ENCODE measurements around the gene HTR4.

HTR4 gene, protein sequence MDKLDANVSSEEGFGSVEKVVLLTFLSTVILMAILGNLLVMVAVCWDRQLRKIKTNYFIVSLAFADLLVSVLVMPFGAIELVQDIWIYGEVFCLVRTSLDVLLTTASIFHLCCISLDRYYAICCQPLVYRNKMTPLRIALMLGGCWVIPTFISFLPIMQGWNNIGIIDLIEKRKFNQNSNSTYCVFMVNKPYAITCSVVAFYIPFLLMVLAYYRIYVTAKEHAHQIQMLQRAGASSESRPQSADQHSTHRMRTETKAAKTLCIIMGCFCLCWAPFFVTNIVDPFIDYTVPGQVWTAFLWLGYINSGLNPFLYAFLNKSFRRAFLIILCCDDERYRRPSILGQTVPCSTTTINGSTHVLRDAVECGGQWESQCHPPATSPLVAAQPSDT

DNA sequence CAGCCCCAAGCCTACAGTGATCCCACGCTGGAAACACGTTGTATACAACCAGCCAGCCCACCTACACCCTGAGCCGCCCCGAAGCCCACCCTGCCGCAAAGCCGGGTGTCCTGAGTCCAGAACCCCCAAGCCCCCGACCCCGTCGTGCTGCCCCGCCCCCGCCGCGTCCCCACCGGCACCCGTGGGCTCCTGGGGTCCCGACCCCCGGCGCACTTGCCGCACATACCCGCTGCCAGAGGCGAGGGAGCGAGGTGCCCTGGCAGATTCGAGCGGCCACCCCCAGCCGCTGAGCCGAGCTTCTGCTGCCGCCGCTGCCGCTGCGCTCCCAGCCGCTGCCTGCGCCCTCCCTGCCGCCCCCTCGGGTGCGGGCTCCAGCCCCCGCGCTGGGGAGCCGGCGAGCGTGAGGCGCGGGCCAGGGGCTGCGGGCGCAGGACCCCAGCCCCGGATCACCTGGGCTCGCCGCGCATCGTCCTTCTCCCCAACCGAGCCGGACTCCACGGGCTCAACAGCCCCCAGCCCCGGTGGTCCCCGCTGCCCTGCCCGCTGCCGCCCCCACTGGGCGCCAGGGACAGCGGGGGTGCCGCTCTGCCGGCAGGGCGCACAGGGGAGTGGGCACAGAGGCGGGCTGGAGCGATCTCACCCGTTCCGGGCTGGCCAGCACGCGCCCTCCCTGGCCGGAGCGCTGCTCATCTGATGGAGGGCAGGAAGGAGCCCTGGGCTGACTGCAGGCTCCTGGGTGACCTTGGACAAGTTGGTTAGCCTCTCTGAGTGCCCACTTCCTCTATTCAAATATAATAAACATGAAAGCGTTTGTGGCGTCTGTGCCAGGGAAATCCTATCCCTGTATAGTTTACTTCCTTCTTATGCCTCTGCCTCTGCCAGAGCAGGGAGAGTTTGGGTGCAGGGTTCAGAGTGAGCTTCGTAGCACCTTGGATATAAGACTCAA, at the start of gene HTR4:
Gene HTR4, minus strand, starts transcription at position 692 of the 946 bp plus-strand sequence. CDS start 17,513 bp downstream, outside the sequence.
- Histone ChIP-seq H3K4me2 (no peak within 1 kb of the TSS), H3K4me1 (no peaks in the 10 kb centered on the region), H3K27ac (no peak within 1 kb of the TSS), H4K20me1 (no peaks in the 10 kb centered on the region), H3K4me3 (no peak within 1 kb of the TSS), H3K9ac (no peak within 1 kb of the TSS), H3K27me3 (no peaks in the 10 kb centered on the region), H3K9me3 (replicated peaks in 1 of 11) (peaks cover 0 to 7% (median 0%) of the 10 kb centered on the region in 11 experiments; a peak in 4 of 22 replicates), H3K36me3 (no peaks in the 10 kb centered on the region)
- no peak for TF ChIP-seq Cebpa-rat (IDR thresholded peaks at IDR 0.05)

DNA sequence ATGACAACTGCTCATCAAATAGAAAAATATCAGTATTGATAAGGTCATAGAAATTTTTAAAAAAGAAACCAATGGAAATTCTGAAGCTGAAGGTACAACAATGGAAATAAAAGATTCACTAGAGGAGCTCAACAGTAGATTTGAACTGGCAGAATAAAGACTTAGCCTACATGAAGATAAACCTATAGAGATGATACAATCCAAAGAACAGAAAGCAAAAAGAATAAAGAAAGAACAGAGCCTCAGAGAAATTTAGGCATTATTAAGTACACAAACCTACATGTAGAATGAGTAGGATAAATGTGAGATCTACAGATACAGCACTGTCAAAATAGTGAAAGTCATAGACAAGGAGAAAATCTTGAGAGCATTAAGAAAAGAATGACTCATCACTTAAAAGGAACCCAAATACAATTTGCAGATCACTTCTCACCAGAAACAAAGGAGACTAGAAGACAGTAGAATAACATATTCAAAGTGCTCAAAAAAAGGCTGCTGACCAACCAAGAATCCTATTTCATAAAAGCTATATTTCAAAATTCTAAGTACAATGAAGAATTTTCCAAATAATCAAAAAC, 47.8 kb upstream of the HTR4 start:
- Histone ChIP-seq H3K9me3 (replicated peaks in 1 of 11) (peaks cover 0 to 12% (median 3%) of the 10 kb centered on the region in 11 experiments; a peak in 5 of 22 replicates), H3K4me3 (no peak overlapping the region), H3K4me2 (no peak overlapping the region), H4K20me1 (no peaks in the 10 kb centered on the region), H3K27me3 (no peaks in the 10 kb centered on the region), H3K27ac (no peak overlapping the region), H3K4me1 (peaks cover 0 to 8% (median 0%) of the 10 kb centered on the region in 10 experiments; a peak in 2 of 20 replicates), H3K36me3 (no peaks in the 10 kb centered on the region), H3K9ac (no peak overlapping the region)
- no peak for TF ChIP-seq Cebpa-rat (IDR thresholded peaks at IDR 0.05)

DNA sequence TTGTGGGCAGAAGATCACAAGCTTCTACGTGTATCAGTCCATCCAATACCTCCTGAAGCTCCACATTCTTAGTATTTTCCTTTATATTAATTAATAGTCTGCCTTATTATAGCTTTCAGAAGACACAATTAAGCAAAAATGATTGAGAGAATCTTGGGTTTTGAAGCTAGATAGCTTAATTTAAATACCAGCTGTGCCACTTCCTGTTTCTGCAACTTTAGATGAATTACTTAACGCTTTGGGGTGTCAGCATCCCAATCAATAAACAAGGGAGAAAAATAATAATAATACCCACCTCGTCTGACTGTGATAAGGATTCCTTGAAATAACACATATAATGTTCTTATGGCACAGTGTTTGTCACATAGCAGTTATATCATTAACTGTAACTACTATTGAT, 44.7 kb upstream of the HTR4 start:
- no peak overlapping the region for H3K9ac ChIP-seq
- H3K9me3 ChIP-seq (replicated peaks in 1 of 11) = peaks cover 0 to 12% (median 3%) of the 10 kb centered on the region in 11 experiments; a peak in 5 of 22 replicates
- TF ChIP-seq Cebpa-rat (IDR thresholded peaks at IDR 0.05) = no peak
- H3K36me3 ChIP-seq = no peaks in the 10 kb centered on the region
- peaks cover 0 to 8% (median 0%) of the 10 kb centered on the region in 10 experiments; a peak in 2 of 20 replicates for H3K4me1 ChIP-seq
- no peak overlapping the region for H3K4me3 ChIP-seq
- H3K27me3 ChIP-seq = no peaks in the 10 kb centered on the region
- no peak overlapping the region for H3K4me2 ChIP-seq
- no peaks in the 10 kb centered on the region for H4K20me1 ChIP-seq
- H3K27ac ChIP-seq = no peak overlapping the region

DNA sequence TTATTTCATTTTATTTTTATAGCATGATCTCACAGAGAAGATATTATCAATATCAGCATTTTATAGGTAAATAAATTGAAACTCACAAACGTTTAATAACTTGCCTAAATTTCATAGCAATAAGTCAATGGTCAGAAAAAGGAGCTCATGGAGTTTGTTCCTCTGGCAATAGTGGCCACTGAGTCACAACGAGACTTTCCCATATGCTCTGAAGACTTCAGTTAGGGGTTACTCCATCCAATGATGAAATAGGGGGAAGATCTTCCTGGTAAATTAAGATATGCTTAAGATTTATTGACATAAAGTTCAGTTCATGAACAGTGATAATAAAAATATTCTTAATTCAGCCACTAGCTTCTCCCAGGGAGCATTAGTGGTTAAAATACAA, 43.5 kb upstream of the HTR4 start:
- H3K4me3 ChIP-seq = no peak overlapping the region
- H3K9me3 ChIP-seq (replicated peaks in 1 of 11) = peaks cover 0 to 12% (median 3%) of the 10 kb centered on the region in 11 experiments; a peak in 4 of 22 replicates
- no peaks in the 10 kb centered on the region for H4K20me1 ChIP-seq
- no peak for TF ChIP-seq Cebpa-rat (IDR thresholded peaks at IDR 0.05)
- no peak overlapping the region for H3K27ac ChIP-seq
- H3K36me3 ChIP-seq = no peaks in the 10 kb centered on the region
- H3K27me3 ChIP-seq = no peaks in the 10 kb centered on the region
- H3K4me2 ChIP-seq = no peak overlapping the region
- H3K4me1 ChIP-seq = peaks cover 0 to 8% (median 0%) of the 10 kb centered on the region in 10 experiments; a peak in 2 of 20 replicates
- no peak overlapping the region for H3K9ac ChIP-seq

DNA sequence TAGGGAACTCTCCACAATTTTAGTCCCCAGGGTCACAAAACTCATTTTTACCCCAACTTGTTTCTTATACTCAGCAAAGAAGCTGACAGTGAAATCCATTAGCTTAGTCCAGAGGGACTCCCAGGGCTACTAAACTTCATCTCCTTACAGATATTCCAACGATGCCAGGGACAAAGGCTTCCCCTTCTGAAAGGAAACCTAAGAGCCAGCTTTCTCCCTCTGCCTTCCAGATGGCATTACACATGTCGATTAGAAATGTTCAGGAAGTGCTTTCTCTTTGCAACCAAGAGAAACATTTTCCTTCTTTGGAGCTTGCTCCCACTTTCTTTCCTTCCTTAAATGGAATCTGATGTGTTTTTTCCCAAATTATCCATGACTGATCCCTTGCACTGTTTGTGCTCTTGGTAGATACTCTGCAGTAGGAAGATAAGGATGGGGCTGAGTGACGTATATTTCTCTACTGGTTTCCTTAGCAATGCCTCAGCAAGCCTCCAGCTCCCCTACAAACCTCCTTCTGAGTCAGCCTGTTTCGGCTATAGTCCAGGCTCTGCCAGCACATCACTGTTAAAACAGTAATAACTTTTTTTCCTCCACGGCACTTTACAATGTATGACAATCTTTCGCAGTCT, 43.0 kb upstream of the HTR4 start:
- no peaks in the 10 kb centered on the region for H3K36me3 ChIP-seq
- H3K4me1 ChIP-seq = peaks cover 0 to 8% (median 0%) of the 10 kb centered on the region in 10 experiments; a peak in 2 of 20 replicates
- H4K20me1 ChIP-seq = no peaks in the 10 kb centered on the region
- H3K9me3 ChIP-seq (replicated peaks in 1 of 11) = peaks cover 0 to 10% (median 3%) of the 10 kb centered on the region in 11 experiments; a peak in 4 of 22 replicates
- TF ChIP-seq Cebpa-rat (IDR thresholded peaks at IDR 0.05) = no peak
- no peak overlapping the region for H3K9ac ChIP-seq
- no peak overlapping the region for H3K4me3 ChIP-seq
- no peak overlapping the region for H3K4me2 ChIP-seq
- H3K27me3 ChIP-seq = no peaks in the 10 kb centered on the region
- no peak overlapping the region for H3K27ac ChIP-seq

DNA sequence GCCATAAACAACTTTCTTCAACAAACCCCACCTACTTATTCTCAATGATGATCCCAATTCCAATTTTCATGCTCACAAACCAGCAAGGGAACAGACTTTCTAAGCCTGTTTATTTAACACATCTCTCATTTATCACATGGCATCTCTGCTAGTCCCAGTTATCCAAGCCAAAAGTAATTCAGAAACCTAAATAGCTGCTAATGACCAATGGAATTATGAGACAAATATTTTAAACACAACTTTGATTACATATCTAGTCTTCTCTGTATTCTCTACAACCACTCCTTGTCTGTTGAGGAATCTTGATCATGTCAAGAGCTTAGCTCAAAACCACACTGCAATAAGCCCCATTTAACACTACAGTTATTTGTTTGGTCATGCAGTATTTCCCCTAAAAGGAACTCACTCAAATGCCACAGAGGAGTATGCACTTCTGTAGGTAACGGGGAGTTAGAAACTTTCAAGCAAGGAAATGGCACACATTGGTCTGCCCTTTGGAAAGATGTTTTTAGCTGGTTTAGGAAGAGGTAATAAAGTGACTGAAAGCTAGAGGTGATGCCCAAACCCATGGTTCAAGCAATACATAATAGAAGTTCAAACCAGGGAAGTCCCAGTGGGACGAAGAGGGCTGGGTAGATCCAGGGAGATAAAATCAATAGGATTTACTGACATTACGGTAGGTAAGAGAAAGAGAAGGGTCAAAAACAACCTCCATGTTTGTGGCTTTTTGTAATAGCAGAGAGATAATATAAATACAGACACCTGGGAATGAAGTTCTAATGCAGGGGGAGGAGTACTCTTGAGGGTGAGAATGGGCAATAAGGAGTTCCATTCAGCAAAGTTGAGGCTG, 42.1 kb upstream of the HTR4 start:
- Histone ChIP-seq H3K27me3 (no peaks in the 10 kb centered on the region), H4K20me1 (no peaks in the 10 kb centered on the region), H3K4me2 (no peak overlapping the region), H3K4me1 (peaks cover 0 to 8% (median 0%) of the 10 kb centered on the region in 10 experiments; a peak in 2 of 20 replicates), H3K9me3 (replicated peaks in 1 of 11) (peaks cover 0 to 4% (median 0%) of the 10 kb centered on the region in 11 experiments; a peak in 3 of 22 replicates), H3K4me3 (no peak overlapping the region), H3K27ac (no peak overlapping the region), H3K9ac (no peak overlapping the region), H3K36me3 (no peaks in the 10 kb centered on the region)
- TF ChIP-seq Cebpa-rat (IDR thresholded peaks at IDR 0.05) = no peak

DNA sequence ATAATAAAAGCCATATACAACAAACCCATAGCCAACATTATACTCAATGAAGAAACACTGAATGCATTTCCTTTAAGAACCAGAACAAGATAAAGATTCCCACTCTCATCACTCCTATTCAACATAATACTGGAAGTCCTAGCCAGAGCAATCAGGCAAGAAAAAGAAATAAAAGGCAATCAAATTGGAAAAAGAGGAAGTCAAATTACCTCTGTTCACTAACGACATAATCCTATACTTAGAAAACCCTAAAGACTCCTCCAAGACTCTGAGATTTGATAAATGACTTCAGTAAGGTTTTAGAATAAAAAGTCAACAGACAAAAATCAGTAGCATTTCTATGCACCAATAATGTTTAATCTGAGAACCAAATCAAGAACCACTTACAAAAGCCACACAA, 36.6 kb upstream of the HTR4 start:
- Histone ChIP-seq H3K4me1 (no peaks in the 10 kb centered on the region), H3K27ac (no peak overlapping the region), H4K20me1 (no peaks in the 10 kb centered on the region), H3K36me3 (no peaks in the 10 kb centered on the region), H3K9me3 (replicated peaks in 1 of 11) (peaks cover 9 to 26% (median 15%) of the 10 kb centered on the region in 11 experiments; a peak in 17 of 22 replicates), H3K4me3 (no peak overlapping the region), H3K4me2 (no peak overlapping the region), H3K9ac (no peak overlapping the region), H3K27me3 (no peaks in the 10 kb centered on the region)
- no peak for TF ChIP-seq Cebpa-rat (IDR thresholded peaks at IDR 0.05)

DNA sequence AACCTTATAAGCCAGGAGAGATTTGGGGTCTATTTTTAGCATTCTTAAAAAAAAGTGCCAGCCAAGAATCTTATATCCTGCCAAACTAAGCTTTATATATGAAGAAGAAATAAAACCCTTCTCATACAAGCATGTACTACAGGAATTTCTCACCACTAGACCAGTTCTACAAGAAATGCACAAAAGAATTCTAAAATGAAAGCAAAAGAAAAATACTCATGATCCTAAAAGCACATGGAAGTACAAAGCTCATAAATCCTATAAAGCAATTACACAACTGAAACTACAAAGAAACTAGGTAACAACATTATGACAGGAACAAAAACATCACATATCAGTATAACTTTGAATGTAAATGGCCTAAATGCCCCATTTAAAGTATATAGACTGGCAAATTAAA, 34.5 kb upstream of the HTR4 start:
- TF ChIP-seq Cebpa-rat (IDR thresholded peaks at IDR 0.05) = no peak
- H3K4me1 ChIP-seq = no peaks in the 10 kb centered on the region
- no peak overlapping the region for H3K27ac ChIP-seq
- H3K4me3 ChIP-seq = no peak overlapping the region
- H3K9ac ChIP-seq = no peak overlapping the region
- H3K27me3 ChIP-seq = no peaks in the 10 kb centered on the region
- H3K36me3 ChIP-seq = no peaks in the 10 kb centered on the region
- no peaks in the 10 kb centered on the region for H4K20me1 ChIP-seq
- H3K9me3 ChIP-seq (replicated peaks in 1 of 11) = peaks cover 9 to 26% (median 15%) of the 10 kb centered on the region in 11 experiments; a peak in 17 of 22 replicates
- no peak overlapping the region for H3K4me2 ChIP-seq
